ENCODE data around the gene SIGLEC15.
"Not testable (repeated sequence)": the region's sequence is repeated elsewhere in the genome, so short reads cannot be mapped to it uniquely, and the experiment has no call there.

SIGLEC15 gene

GRCh38 chr18:45844938-45845337 is 19.5 kb downstream of the SIGLEC15 start:
- DNase-seq (ENCODE audit: low read depth): no peak

GRCh38 chr18:45845410-45845809 is 19.9 kb downstream of the SIGLEC15 start:
- no peak for DNase-seq (ENCODE audit: low read depth)

GRCh38 chr18:45847119-45847518 is 21.6 kb downstream of the SIGLEC15 start:
- no peak for DNase-seq (ENCODE audit: low read depth)

GRCh38 chr18:45848643-45849042 is 23.2 kb downstream of the SIGLEC15 start:
- not testable (repeated sequence) for DNase-seq (ENCODE audit: low read depth)

- no peak for DNase-seq (ENCODE audit: low read depth)
Measured at GRCh38 chr18:45849529-45849928, 24.1 kb downstream of the SIGLEC15 start.

GRCh38 chr18:45850021-45850420 is 24.5 kb downstream of the SIGLEC15 start:
- DNase-seq (ENCODE audit: low read depth): no peak

- no peak for DNase-seq (ENCODE audit: low read depth)
Measured at GRCh38 chr18:45851161-45851925, 25.9 kb downstream of the SIGLEC15 start.

- DNase-seq (ENCODE audit: low read depth): no peak
Measured at GRCh38 chr18:45852631-45853030, 27.2 kb downstream of the SIGLEC15 start.

GRCh38 chr18:45854036-45854586 is 28.6 kb downstream of the SIGLEC15 start:
- no peak for DNase-seq (ENCODE audit: low read depth)

- DNase-seq (ENCODE audit: low read depth): no peak
Measured at GRCh38 chr18:45856531-45856930, 31.1 kb downstream of the SIGLEC15 start.

GRCh38 chr18:45859334-45859733 is 33.9 kb downstream of the SIGLEC15 start:
- DNase-seq (ENCODE audit: low read depth): no peak

- DNase-seq (ENCODE audit: low read depth): no peak
Measured at GRCh38 chr18:45860492-45860891, 35.0 kb downstream of the SIGLEC15 start.

GRCh38 chr18:45860971-45861370 is 35.5 kb downstream of the SIGLEC15 start:
- no peak for DNase-seq (ENCODE audit: low read depth)

- DNase-seq (ENCODE audit: low read depth): no peak
Measured at GRCh38 chr18:45861926-45862325, 36.5 kb downstream of the SIGLEC15 start.

GRCh38 chr18:45863469-45863868 is 38.0 kb downstream of the SIGLEC15 start:
- DNase-seq (ENCODE audit: low read depth): no peak

GRCh38 chr18:45864081-45864480 is 38.6 kb downstream of the SIGLEC15 start:
- no peak for DNase-seq (ENCODE audit: low read depth)

GRCh38 chr18:45865466-45865865 is 40.0 kb downstream of the SIGLEC15 start:
- no peak for DNase-seq (ENCODE audit: low read depth)

- no peak for DNase-seq (ENCODE audit: low read depth)
Measured at GRCh38 chr18:45870419-45870818, 44.9 kb downstream of the SIGLEC15 start.

GRCh38 chr18:45871431-45872084 is 46.1 kb downstream of the SIGLEC15 start:
- DNase-seq (ENCODE audit: low read depth): no peak

- no peak for DNase-seq (ENCODE audit: low read depth)
Measured at GRCh38 chr18:45874491-45875184, 49.2 kb downstream of the SIGLEC15 start.

- no peak for DNase-seq (ENCODE audit: low read depth)
Measured at GRCh38 chr18:45876161-45876560, 50.7 kb downstream of the SIGLEC15 start.

- DNase-seq (ENCODE audit: low read depth): no peak
Measured at GRCh38 chr18:45877403-45877802, 51.9 kb downstream of the SIGLEC15 start.

Data from stimulated activated CD8-positive, alpha-beta memory T cell treated with anti-CD3 and anti-CD28 coated beads, Interleukin-7, amount 100 ng/mL, for 24 hours (primary cell).